ENCODE measurements around the gene WDR45B.

- TF ChIP-seq CTCF (IDR thresholded peaks at IDR 0.05) = no peak
- TF ChIP-seq EZH2 (IDR thresholded peaks at IDR 0.05; ENCODE audit: borderline replicate concordance, insufficient read depth, low read depth, low read length, poor library complexity, severe bottlenecking) = no peak
Measured at GRCh38 chr17:82602986-82603710, 45.1 kb downstream of the WDR45B start.
